HEK293T (cell line): Measurements from ENCODE around the gene FAM193A.

Experiments used
- CTCF ChIA-PET: fragments of 350-600 bp; formaldehyde crosslinking; extraction: SDS; loops from one replicate; lab custom pipeline; 2021; ENCODE audit warnings: antibody characterized with exemption, inconsistent platforms; lab: Yijun Ruan, JAX
- POLR2A ChIA-PET: fragments of 350-600 bp; formaldehyde crosslinking; extraction: SDS; loops from one replicate; lab custom pipeline; 2020; ENCODE audit warnings: antibody characterized with exemption, inconsistent platforms; lab: Yijun Ruan, JAX
- DNase-seq: peaks from one replicate; pipeline ENCODE4 v3.0.0; 2012; ENCODE audit warnings: mixed read lengths; ENCODE audit errors: extremely low spot score
- ARNT ChIP-seq: fragments of 450-650 bp; IDR thresholded peaks from 2 replicates; pipeline ENCODE4 v1.6.1; 2017; ENCODE audit warnings: mild to moderate bottlenecking
- BHLHE40 ChIP-seq: fragments of 450-650 bp; IDR thresholded peaks from 2 replicates; pipeline ENCODE4 v1.6.1; 2016; ENCODE audit warnings: mild to moderate bottlenecking, moderate library complexity, borderline replicate concordance
- CTBP1 ChIP-seq: fragments of 450-650 bp; IDR thresholded peaks from 2 replicates; pipeline ENCODE4 v1.6.1; 2016; ENCODE audit warnings: borderline replicate concordance
- ELF4 ChIP-seq: fragments of 450-650 bp; IDR thresholded peaks from 2 replicates; pipeline ENCODE4 v1.6.1; 2017; ENCODE audit warnings: antibody characterized with exemption
- FOXA1 ChIP-seq: fragments of 450-650 bp; IDR thresholded peaks from 2 replicates; pipeline ENCODE4 v1.6.1; 2016; ENCODE audit warnings: mild to moderate bottlenecking
- FOXK2 ChIP-seq: fragments of 450-650 bp; IDR thresholded peaks from 2 replicates; pipeline ENCODE4 v1.6.1; 2016; ENCODE audit warnings: mild to moderate bottlenecking
- FOXM1 ChIP-seq: fragments of 450-650 bp; IDR thresholded peaks from 2 replicates; pipeline ENCODE4 v1.6.1; 2017; ENCODE audit warnings: mild to moderate bottlenecking, borderline replicate concordance
- HDGF ChIP-seq: fragments of 450-650 bp; IDR thresholded peaks from 2 replicates; pipeline ENCODE4 v1.6.1; 2017; ENCODE audit warnings: antibody characterized with exemption, borderline replicate concordance
- L3MBTL2 ChIP-seq: fragments of 450-650 bp; conservative IDR thresholded peaks from 2 replicates; pipeline ENCODE4 v1.6.1; 2016; ENCODE audit warnings: mild to moderate bottlenecking
- LEF1 ChIP-seq: fragments of 450-650 bp; IDR thresholded peaks from 2 replicates; pipeline ENCODE4 v1.6.1; 2017; ENCODE audit warnings: mild to moderate bottlenecking, borderline replicate concordance
- NFRKB ChIP-seq: fragments of 450-650 bp; IDR thresholded peaks from 2 replicates; pipeline ENCODE4 v1.6.1; 2016; ENCODE audit warnings: mild to moderate bottlenecking, moderate library complexity
- SP1 ChIP-seq: fragments of 450-650 bp; IDR thresholded peaks from 2 replicates; pipeline ENCODE4 v1.6.1; 2017
- SUZ12 ChIP-seq: fragments of 450-650 bp; IDR thresholded peaks from 2 replicates; pipeline ENCODE4 v1.6.1; 2016; ENCODE audit warnings: mild to moderate bottlenecking
- TARDBP ChIP-seq: fragments of 450-650 bp; IDR thresholded peaks from 2 replicates; pipeline ENCODE4 v1.6.1; 2016
- ZNF384 ChIP-seq: fragments of 450-650 bp; IDR thresholded peaks from 2 replicates; pipeline ENCODE4 v1.6.1; 2016
- TF ChIP-seq, protein P1 (sequence below): fragments of 450-650 bp; IDR thresholded peaks from 2 replicates; pipeline ENCODE4 v1.6.1; 2016

Gene FAM193A

DNA sequence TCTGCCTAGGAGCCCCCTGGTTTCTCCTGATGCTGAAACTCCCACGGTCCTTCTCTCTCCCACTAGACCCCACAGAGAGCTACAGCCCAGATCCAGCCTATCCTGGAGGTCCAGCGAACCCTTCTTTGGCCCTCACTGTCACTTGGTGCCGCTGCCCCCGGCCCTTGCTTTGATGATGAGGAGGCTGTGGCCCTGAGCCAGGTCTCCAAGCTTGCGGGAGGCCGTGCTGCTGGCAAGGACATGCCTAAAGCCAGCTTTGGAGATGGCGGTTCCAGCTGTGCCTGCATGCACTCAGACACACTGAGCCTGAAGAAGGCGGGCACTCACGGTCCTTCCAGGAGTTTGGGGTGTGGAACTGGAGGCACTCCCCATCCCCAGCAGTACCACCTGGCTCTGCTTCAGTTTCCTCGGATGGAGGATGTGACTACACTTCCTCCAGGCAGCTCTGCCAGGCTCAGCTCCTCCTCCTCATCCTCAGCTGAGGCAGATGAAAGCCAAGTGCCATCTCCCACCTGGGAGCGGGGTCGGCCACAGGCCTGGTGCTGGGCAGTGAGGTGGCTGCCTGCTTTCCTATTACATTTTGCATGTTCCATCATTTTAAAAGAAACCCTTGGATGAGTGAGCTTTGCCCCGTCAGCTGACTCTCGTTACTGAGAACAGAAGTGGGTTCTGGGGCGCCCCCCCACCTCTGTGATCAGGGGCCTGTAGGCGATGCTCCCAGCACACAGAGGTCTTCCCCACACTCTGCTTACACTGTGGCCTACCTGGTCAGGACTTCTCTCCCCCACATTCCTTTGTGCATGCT is 210.6 kb downstream of the FAM193A start:
- DNase-seq = no peak
- TF ChIP-seq TARDBP (no peak), ARNT (no peak), FOXA1 (no peak), NFRKB (no peak), LEF1 (no peak), ELF4 (no peak), FOXM1 (no peak), ZNF384 (no peak)
- TF ChIP-seq, protein P1, sequence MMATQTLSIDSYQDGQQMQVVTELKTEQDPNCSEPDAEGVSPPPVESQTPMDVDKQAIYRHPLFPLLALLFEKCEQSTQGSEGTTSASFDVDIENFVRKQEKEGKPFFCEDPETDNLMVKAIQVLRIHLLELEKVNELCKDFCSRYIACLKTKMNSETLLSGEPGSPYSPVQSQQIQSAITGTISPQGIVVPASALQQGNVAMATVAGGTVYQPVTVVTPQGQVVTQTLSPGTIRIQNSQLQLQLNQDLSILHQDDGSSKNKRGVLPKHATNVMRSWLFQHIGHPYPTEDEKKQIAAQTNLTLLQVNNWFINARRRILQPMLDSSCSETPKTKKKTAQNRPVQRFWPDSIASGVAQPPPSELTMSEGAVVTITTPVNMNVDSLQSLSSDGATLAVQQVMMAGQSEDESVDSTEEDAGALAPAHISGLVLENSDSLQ = no peak
- POLR2A ChIA-PET = no interaction called here
- CTCF ChIA-PET = no interaction called here

DNA sequence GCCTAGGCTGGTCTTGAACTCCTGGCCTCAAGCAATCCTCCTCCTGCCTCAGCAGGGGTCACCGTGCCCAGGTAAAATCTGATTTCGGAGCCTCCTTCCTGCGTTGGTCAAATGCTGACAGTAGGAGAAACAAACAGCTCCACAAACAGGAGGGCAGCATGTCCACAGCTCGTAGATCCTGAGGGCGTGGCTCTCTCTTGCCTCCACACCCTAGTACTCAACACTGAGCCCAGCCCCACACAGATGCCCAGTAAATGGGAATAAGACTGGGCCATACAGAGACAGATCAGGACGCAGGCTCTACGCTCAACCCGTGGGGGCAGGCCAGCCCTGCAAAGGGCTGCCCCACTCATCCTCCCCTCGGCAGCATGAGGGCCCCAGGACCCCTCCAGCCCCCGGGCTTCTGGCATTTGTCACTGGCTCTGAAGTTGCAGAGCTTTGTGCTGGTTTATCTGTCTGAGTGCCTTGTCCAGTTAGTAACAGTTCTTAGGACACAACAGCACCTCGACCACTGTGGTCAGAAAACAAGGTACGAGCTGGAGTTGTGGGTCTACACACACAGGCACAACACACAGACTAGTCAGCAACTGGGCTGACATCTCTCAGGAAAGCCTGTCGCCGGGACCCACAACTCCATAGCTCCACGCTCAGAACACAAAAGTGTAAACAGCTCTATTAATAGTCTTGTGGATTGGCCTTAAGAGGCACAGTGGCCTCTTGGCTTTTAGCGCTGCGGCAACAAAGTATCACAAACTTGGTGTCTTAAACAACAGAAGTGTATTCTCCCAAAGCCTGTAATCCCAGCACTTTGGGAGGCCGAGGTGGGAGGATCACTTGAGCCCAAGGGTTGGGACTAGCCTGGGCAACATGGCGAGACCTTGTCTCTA is 214.5 kb downstream of the FAM193A start:
- TF ChIP-seq FOXK2 (no peak), BHLHE40 (no peak), ARNT (no peak), CTBP1 (no peak), ZNF384 (no peak), ELF4 (no peak), L3MBTL2 (no peak), NFRKB (no peak), LEF1 (no peak), SUZ12 (no peak)
- TF ChIP-seq, protein P1 = no peak
- DNase-seq = no peak
- CTCF ChIA-PET = no interaction called here
- POLR2A ChIA-PET = no interaction called here

DNA sequence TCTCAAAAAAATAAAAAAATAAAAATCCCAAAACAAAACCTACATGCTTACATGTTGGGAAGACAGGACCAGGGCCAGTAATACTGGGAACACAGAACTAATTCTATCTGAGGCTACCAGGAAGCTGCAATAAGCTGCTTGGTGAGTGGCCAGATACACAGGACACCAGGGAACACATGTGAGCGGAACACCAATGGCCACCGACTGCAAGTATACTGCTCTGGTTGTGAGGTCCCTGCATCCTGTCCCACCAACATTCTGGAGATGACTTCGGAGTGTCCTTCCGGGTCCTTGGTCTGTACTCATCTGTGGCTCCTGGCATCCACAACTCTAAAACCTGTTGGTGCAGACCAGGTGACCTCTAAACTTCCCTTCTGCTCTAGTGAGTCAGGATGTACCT is 217.0 kb downstream of the FAM193A start:
- TF ChIP-seq ARNT (no peak), SUZ12 (no peak), HDGF (no peak), BHLHE40 (no peak), LEF1 (no peak), NFRKB (no peak), ELF4 (no peak), CTBP1 (no peak), TARDBP (no peak), SP1 (no peak), FOXK2 (no peak), FOXA1 (no peak), L3MBTL2 (no peak)
- TF ChIP-seq, protein P1 = no peak
- DNase-seq = no peak
- ChIA-PET CTCF (no interaction called here), POLR2A (no interaction called here)

DNA sequence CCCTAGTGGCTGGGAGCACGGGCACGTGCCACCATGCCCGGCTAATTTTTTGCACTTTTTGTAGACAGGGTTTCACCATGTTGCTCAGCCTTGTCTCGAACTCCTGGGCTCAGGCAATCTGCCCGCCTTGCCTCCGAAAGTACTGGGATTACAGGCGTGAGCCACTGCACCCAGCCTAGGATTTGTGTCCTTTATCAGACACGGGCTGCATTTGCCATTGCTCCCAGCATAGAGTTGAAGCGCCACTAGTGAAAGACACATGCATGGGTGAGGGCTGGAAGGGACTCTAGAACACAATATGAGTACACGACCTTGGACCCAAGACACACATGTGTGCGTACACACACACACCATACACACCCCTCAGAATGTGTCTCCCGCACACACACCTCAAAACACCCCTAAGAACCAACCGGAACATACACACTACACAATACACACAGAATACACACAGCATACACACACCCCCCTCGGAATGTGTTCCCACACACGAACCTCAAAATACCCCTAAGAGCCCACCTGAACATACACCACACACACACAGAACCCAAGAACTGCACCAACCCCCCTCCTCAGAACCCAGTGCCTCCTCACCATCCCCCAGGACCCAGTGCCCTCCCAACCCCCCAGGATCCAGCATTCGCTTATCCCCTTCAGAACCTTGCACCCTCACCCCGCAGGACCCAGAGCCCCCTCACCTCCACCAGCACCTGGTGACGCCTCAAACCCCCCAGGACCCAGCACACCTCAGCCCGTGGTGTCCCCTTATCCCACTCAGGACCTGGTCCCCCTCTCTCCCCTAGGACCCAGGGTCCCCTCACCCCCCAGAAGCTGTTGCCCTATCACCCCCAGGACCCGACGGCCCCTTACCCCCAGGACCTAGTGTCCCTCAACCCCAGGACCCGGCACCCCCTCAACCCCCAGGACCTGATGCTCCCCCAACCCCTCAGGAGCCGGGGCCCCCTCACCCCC is 218.7 kb downstream of the FAM193A start:
- TF ChIP-seq ELF4 (no peak), LEF1 (no peak)
- POLR2A ChIA-PET = interaction anchor here (1.1 to 1.9 kb wide), 3 partner anchors 64 to 278 kb away, joined by 3 to 6 read pairs (median 4); no protein-coding TSS in a partner anchor
- DNase-seq = no peak
- CTCF ChIA-PET = no interaction called here

DNA sequence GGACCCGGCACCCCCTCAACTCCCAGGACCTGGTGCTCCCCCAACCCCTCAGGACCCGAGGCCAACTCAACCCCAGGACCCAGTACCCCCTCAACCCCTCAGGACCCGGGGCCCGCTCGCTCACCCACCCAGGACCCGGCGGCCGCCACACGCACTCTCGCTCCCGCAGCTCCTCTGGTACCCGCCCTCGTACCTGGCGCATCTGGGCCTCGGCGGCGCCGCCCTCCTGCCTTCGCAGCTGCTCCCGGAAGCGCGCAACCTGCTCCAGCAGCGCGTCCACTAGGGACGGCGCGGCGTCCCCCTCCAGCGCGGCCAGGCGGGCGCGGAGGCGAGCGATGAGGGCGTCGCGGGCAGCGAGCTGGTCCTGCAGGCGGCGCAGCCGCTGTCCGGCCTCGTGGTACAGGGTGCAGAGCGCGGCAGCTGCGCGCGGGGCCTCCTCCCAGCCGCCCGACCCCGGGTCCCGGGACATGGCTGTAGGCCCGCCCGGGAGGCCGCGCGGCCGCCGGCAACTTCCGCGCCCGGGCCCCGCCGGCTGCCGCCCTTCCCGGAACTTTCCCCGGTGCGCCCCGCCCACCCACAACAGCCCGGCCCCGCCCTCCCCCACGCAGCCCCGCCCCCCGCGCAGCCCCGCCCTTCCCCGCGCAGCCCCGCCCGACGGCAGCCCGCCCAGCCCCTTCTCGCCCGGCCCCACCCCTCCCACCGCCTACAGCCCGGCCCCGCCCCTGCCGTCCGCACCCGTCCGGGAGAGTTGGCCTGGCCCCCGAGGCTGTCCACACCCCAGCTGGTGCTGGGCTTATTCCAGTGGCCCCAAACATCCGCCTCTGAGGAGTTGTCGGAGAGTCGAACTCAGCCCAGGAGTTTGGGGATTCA is 219.6 kb downstream of the FAM193A start, which contains the start of gene TNIP2:
TNIP2 (minus strand) TSS at position 516 of the 870 bp plus-strand sequence; CDS start at position 469, 47 bp downstream.
- peak; percentile 98 for DNase-seq
- CTCF ChIA-PET = no interaction called here
- POLR2A ChIA-PET = interaction anchor here (0.7 to 1.9 kb wide), 6 partner anchors 12 to 277 kb away, joined by 3 to 6 read pairs (median 4); no protein-coding TSS in a partner anchor
- TF ChIP-seq L3MBTL2 (peak; percentile 26; the same call in 1 of the 2 replicates), ELF4 (no peak)
